Measurements from ENCODE around the gene GLYR1. TPM values are rescaled to one million over a fixed set of nuclear protein-coding genes. Genes with fewer than 3 reads are reported as not detected.

The GLYR1 gene
- total and polyA plus RNA-seq, 10 of the 15 experiments (the other 5 are each of a cell fraction or from before 2014, with no cell fraction given) = 7.3 to 90.2 (median 57.2) TPM

DNA sequence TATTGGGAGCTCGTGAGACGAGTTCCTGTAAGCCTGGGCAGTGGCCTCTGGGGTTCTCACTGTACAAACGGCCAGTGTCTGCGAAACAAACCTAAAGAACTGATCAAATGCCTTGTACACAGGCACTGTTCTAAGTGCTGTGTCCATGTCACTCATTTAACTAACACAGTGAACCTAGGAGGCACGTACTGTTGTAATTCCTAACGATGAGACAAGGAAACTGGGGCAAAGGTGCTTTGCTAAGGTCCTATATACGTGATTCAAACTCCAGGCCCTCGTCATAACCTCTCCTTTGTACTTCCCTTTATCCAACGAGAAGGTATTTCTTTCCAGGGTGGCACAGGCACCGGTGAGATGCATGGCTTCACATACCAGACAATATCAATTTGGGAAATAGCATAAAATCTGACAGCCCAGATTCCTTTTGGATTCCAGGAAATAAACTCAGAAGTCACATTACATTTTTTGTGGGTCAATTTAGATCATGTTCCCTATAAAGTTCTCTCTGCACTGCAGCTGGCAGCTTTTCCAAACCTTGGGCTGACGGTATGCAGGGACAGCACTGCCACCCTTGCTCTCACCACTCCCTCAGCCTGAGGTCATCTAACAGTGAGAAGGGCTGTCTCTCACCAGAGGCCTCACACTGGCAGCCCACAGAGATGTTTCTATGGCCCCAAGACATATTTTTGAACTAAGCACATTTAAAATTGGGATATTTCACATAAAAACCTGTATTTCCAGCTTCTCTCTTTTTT lies 18.3 kb downstream of the GLYR1 start:
- TF ChIP-seq POU2F2 (IDR thresholded peaks at IDR 0.05; ENCODE audit: borderline replicate concordance, low read depth, low read length) = no peak
- no peak for TF ChIP-seq BMI1 (IDR thresholded peaks at IDR 0.05; ENCODE audit: borderline replicate concordance)
- TF ChIP-seq ZZZ3 (IDR thresholded peaks at IDR 0.05; ENCODE audit: control insufficient read depth, insufficient read length, low read depth) = no peak
- TF ChIP-seq ZNF384 (IDR thresholded peaks at IDR 0.05; ENCODE audit: borderline replicate concordance, low read depth, low read length) = no peak
- TF ChIP-seq, protein P1, sequence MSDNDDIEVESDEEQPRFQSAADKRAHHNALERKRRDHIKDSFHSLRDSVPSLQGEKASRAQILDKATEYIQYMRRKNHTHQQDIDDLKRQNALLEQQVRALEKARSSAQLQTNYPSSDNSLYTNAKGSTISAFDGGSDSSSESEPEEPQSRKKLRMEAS (IDR thresholded peaks at IDR 0.05; ENCODE audit: low read depth, low read length) = no peak
- SMC1A ChIA-PET (ENCODE audit: uncharacterized antibody, unreplicated experiment) = no interaction called here
- RAD21 ChIA-PET (ENCODE audit: unreplicated experiment) = no interaction called here
- Histone ChIP-seq H3K27ac (ENCODE audit: control insufficient read depth, insufficient read depth) (no peak overlapping the region), H4K20me1 (ENCODE audit: control insufficient read depth, insufficient read depth) (0 out of 2 replicates have a peak, but pooled peaks cover 2% of the 10 kb centered on the region), H3K27me3 (replicated peaks in 1 of 2; ENCODE audit: control insufficient read depth in 2 of 2, insufficient read depth in 2 of 2, low read length in 1 of 2) (no peaks in the 10 kb centered on the region), H2AFZ (ENCODE audit: control insufficient read depth, low read depth, low read length) (no peak overlapping the region), H3K4me2 (ENCODE audit: control insufficient read depth, insufficient read depth) (no peak overlapping the region), H3K4me1 (ENCODE audit: control insufficient read depth, insufficient read depth, low read length) (peaks cover 5% of the 10 kb centered on the region; the same call in 1 of the 2 replicates), H3K9me3 (replicated peaks; ENCODE audit: control insufficient read depth, insufficient read depth, low read length) (no peaks in the 10 kb centered on the region), H3K9ac (ENCODE audit: control insufficient read depth, insufficient read depth, low read length) (no peak overlapping the region), H3K79me2 (ENCODE audit: control insufficient read depth, insufficient read depth, low read length) (no peaks in the 10 kb centered on the region), H3K4me3 (no peak overlapping the region), H3K36me3 (ENCODE audit: control insufficient read depth in 2 of 2, insufficient read depth in 2 of 2, low read length in 1 of 2) (peaks cover 36 to 47% of the 10 kb centered on the region in 2 experiments)
- DNase-seq (ENCODE audit: low read depth, low spot score) = no peak
- FAIRE-seq = no peak
- 94% methylated on average over 11 of the region's 11 CpGs for WGBS (ENCODE audit: insufficient coverage, insufficient replicate concordance, low lambda C conversion rate, missing lambda C conversion rate)
- intact Hi-C loops (cut with micrococcal nuclease; ENCODE audit: unreplicated experiment) (no loop called here), in situ Hi-C loops (cut with MboI) (no loop called here)
- no peak for ATAC-seq
- no TSS peak for BruUV-seq (replicated peaks)
- POLR2A ChIA-PET = no interaction called here
- CTCF ChIA-PET = interaction anchor here (0.7 kb wide), 1 partner anchor 9 kb away, joined by 4 read pairs; no protein-coding TSS in a partner anchor

DNA sequence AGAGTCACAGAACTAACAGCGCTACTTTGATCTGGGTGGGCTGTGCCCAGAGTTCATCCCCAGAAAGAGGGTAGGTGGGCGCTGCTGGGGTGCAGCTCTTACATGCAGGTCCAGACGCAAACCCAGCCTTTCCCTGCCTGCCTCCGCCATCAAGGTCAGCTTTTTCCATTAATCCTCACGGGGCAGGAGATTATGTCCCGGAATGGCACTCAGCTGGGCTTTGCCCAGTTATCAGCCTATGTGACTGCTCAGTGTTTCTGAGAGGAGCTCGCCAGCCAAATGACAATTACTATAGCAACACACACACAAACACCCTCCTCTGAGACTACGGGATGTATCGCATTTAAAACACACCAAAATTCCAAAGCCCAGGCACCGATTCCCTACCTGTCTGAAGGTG lies 20.1 kb downstream of the GLYR1 start:
- ChIA-PET RAD21 (ENCODE audit: unreplicated experiment) (no interaction called here), SMC1A (ENCODE audit: uncharacterized antibody, unreplicated experiment) (no interaction called here), CTCF (no interaction called here), POLR2A (interaction anchor here (0.8 kb wide), 1 partner anchor 8 kb away, joined by 3 read pairs; no protein-coding TSS in a partner anchor)
- H3K27ac ChIP-seq (ENCODE audit: control insufficient read depth, insufficient read depth) = no peak overlapping the region
- 97% methylated on average over 10 of the region's 10 CpGs for WGBS (ENCODE audit: insufficient coverage, insufficient replicate concordance, low lambda C conversion rate, missing lambda C conversion rate)
- H4K20me1 ChIP-seq (ENCODE audit: control insufficient read depth, insufficient read depth) = 0 out of 2 replicates have a peak, but pooled peaks cover 2% of the 10 kb centered on the region
- DNase-seq (ENCODE audit: low read depth, low spot score) = no peak
- no peaks in the 10 kb centered on the region for H3K4me1 ChIP-seq (ENCODE audit: control insufficient read depth, insufficient read depth, low read length)
- H3K4me2 ChIP-seq (ENCODE audit: control insufficient read depth, insufficient read depth) = no peak overlapping the region
- H2AFZ ChIP-seq (ENCODE audit: control insufficient read depth, low read depth, low read length) = no peak overlapping the region
- no peaks in the 10 kb centered on the region for H3K9me3 ChIP-seq (replicated peaks; ENCODE audit: control insufficient read depth, insufficient read depth, low read length)
- no peak overlapping the region for H3K9ac ChIP-seq (ENCODE audit: control insufficient read depth, insufficient read depth, low read length)
- no peaks in the 10 kb centered on the region for H3K27me3 ChIP-seq (replicated peaks in 1 of 2; ENCODE audit: control insufficient read depth in 2 of 2, insufficient read depth in 2 of 2, low read length in 1 of 2)
- FAIRE-seq = no peak
- intact Hi-C loops (cut with micrococcal nuclease; ENCODE audit: unreplicated experiment) (no loop called here), in situ Hi-C loops (cut with MboI) (no loop called here)
- H3K79me2 ChIP-seq (ENCODE audit: control insufficient read depth, insufficient read depth, low read length) = no peaks in the 10 kb centered on the region
- peaks cover 38 to 46% of the 10 kb centered on the region in 2 experiments for H3K36me3 ChIP-seq (ENCODE audit: control insufficient read depth in 2 of 2, insufficient read depth in 2 of 2, low read length in 1 of 2)
- no peak for ATAC-seq
- no TSS peak for BruUV-seq (replicated peaks)
- TF ChIP-seq RAD51 (IDR thresholded peaks at IDR 0.05) (no peak), RB1 (IDR thresholded peaks at IDR 0.05; ENCODE audit: borderline replicate concordance) (no peak)
- TF ChIP-seq, protein P2, sequence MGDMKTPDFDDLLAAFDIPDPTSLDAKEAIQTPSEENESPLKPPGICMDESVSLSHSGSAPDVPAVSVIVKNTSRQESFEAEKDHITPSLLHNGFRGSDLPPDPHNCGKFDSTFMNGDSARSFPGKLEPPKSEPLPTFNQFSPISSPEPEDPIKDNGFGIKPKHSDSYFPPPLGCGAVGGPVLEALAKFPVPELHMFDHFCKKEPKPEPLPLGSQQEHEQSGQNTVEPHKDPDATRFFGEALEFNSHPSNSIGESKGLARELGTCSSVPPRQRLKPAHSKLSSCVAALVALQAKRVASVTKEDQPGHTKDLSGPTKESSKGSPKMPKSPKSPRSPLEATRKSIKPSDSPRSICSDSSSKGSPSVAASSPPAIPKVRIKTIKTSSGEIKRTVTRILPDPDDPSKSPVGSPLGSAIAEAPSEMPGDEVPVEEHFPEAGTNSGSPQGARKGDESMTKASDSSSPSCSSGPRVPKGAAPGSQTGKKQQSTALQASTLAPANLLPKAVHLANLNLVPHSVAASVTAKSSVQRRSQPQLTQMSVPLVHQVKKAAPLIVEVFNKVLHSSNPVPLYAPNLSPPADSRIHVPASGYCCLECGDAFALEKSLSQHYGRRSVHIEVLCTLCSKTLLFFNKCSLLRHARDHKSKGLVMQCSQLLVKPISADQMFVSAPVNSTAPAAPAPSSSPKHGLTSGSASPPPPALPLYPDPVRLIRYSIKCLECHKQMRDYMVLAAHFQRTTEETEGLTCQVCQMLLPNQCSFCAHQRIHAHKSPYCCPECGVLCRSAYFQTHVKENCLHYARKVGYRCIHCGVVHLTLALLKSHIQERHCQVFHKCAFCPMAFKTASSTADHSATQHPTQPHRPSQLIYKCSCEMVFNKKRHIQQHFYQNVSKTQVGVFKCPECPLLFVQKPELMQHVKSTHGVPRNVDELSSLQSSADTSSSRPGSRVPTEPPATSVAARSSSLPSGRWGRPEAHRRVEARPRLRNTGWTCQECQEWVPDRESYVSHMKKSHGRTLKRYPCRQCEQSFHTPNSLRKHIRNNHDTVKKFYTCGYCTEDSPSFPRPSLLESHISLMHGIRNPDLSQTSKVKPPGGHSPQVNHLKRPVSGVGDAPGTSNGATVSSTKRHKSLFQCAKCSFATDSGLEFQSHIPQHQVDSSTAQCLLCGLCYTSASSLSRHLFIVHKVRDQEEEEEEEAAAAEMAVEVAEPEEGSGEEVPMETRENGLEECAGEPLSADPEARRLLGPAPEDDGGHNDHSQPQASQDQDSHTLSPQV (IDR thresholded peaks at IDR 0.05) = no peak
- H3K4me3 ChIP-seq = no peak overlapping the region
